HepG2 (cell line): ENCODE data around the gene POC1B.

Source experiments
- CTCF ChIP-seq: sonication (generic); formaldehyde crosslinking; IDR thresholded peaks from 2 replicates; pipeline ENCODE4 v1.5.0; 2020; ENCODE audit warnings: mild to moderate bottlenecking, missing genetic modification reagents, moderate library complexity
- FOXM1 ChIP-seq: sonication (generic); formaldehyde crosslinking; IDR thresholded peaks from 2 replicates; pipeline ENCODE4 v1.5.0; 2020; ENCODE audit warnings: missing genetic modification reagents
- JUND ChIP-seq: sonication (generic); formaldehyde crosslinking; IDR thresholded peaks from 2 replicates; pipeline ENCODE4 v1.8.0; 2022; ENCODE audit warnings: mild to moderate bottlenecking, missing genetic modification reagents
- POLR2AphosphoS5 ChIP-seq: IDR thresholded peaks from 2 replicates; pipeline ENCODE4 v1.6.1; 2012; ENCODE audit warnings: low read depth, low read length
- RBM39 ChIP-seq: fragments of 200-400 bp; formaldehyde crosslinking; IDR thresholded peaks from one replicate; pipeline ENCODE4 v1.6.1; 2018; ENCODE audit warnings: antibody characterized with exemption, mild to moderate bottlenecking, low read depth, low read length; ENCODE audit not compliant: poor library complexity, severe bottlenecking
- REST ChIP-seq, 2 experiments: IDR thresholded peaks; 2 replicates each; pipeline ENCODE4 v1.6.1; 2011 to 2012; ENCODE audit warnings: low read length in 2 of 2, borderline replicate concordance in 1 of 2, low read depth in 1 of 2, mild to moderate bottlenecking in 1 of 2, moderate library complexity in 1 of 2
- ZBTB2 ChIP-seq: sonication (generic); formaldehyde crosslinking; IDR thresholded peaks from 2 replicates; pipeline ENCODE4 v1.8.0; 2022; ENCODE audit warnings: low read depth, missing genetic modification reagents
- ZNF142 ChIP-seq: sonication (generic); formaldehyde crosslinking; IDR thresholded peaks from 2 replicates; pipeline ENCODE4 v1.4.0; 2020; ENCODE audit warnings: missing genetic modification reagents
- ZNF207 ChIP-seq: fragments of 450-650 bp; IDR thresholded peaks from 2 replicates; pipeline ENCODE4 v1.6.1; 2016; ENCODE audit warnings: antibody characterized with exemption, borderline replicate concordance
- ZNF224 ChIP-seq: sonication (generic); formaldehyde crosslinking; IDR thresholded peaks from 2 replicates; pipeline ENCODE4 v1.5.0; 2020; ENCODE audit warnings: mild to moderate bottlenecking, missing genetic modification reagents
- ZNF563 ChIP-seq: sonication (generic); formaldehyde crosslinking; IDR thresholded peaks from 2 replicates; pipeline ENCODE4 v1.8.0; 2022; ENCODE audit warnings: mild to moderate bottlenecking, moderate library complexity, missing genetic modification reagents
- ZSCAN12 ChIP-seq: sonication (generic); formaldehyde crosslinking; IDR thresholded peaks from 2 replicates; pipeline ENCODE4 v1.9.0; 2021; ENCODE audit warnings: mild to moderate bottlenecking, missing genetic modification reagents

- no peak for TF ChIP-seq CTCF
- TF ChIP-seq JUND (CRISPR knock-in tag), result no peak
- TF ChIP-seq ZNF142 (CRISPR knock-in tag), result no peak
- no peak for TF ChIP-seq RBM39
- TF ChIP-seq FOXM1 (CRISPR knock-in tag), result no peak
- TF ChIP-seq ZNF224 (CRISPR knock-in tag), result no peak
- TF ChIP-seq POLR2AphosphoS5, result no peak
- TF ChIP-seq ZBTB2 (CRISPR knock-in tag), result no peak
- no peak for TF ChIP-seq ZSCAN12 (CRISPR knock-in tag)
- TF ChIP-seq REST (IDR thresholded peaks at IDR 0.05; ENCODE audit: borderline replicate concordance in 1 of 2, low read depth in 1 of 2, low read length in 2 of 2), result no peak
- no peak for TF ChIP-seq ZNF563
- TF ChIP-seq ZNF207, result no peak
These were observed 114.6 kb downstream of the POC1B start for GRCh38 chr12:89411234-89411633.
